ENCODE data around the gene MYO18A.
A peak's percentile ranks its signal among the peaks of the same experiment; 100 is the strongest.

The MYO18A gene

DNA sequence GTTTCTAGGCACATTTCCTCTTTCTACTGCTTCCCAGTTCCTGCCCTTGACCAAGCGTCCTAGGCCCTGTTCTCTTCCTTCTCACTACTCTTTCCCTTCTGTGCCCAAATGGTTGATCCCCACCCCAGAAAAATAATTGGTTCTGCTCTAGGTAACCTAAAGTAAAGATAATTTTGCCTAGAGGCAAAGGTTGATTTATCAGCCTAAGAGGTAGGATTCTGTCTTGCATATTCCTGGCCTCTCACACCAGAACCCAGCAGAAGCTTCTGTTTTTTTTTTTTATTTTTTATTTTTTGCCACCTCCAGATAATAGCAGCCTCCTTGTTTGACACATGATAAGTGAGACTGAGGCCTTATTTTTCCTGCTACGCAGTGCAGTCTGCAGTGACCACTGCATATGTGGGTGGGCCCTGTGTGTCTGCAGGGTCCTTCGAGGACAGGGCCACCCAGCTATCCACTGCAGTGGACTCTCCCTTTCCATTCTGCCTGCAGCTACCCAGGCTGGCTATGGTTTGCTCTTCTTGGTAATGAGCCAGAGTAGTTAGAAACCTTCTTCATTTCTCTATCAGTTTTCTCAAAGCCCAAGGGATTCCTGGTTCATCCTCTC, 136.6 kb downstream of the MYO18A start:
- peaks cover 10% of the 10 kb centered on the region for H3K4me1 ChIP-seq (ENCODE audit: control insufficient read depth, insufficient read depth, low read length)
- ChIA-PET POLR2A (no interaction called here), CTCF (interaction anchor here (0.6 to 2.9 kb wide), 7 partner anchors 11 to 310 kb away, joined by 3 to 14 read pairs (median 7); no protein-coding TSS in a partner anchor)

DNA sequence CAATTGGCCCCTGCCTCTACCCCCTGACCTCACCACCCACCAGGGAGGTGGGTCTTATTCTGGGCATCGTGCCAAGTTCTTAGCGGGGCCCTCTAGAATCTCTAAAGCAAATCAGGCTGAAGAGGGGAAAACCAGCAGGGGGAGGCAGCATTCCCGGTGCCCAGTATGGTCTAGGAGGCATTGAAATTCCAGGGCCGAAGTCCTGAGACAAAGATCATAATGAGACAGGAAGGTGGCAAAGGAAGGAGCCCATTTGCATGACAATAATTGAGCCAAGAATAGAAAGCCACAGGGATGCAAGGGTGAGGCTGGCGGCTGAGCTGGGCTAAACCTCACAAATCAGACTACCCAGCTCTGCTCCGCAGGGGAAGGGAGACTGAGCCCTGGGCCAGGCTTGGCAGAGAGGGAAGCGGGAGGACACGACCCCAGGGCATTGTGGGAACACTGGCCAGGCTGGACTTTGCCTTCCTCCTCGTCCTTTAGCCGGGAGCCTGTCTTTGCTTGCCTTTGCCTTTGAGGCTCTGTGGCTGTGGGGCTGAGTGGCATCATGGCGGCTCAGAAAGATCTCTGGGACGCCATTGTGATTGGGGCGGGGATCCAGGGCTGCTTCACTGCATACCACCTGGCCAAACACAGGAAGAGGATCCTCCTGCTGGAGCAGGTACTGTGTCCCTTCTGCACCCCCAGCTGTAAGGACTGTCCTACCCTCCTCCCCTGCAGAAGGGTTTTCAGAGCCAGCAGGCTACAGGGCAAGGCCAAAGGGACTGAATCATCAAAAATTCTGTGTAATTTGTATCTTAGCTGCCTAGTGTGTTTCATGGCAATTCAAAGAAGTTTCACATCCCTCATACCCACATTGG, 137.3 kb downstream of the MYO18A start, which contains the start of gene PIPOX:
PIPOX (plus strand) TSS at position 463 of the 860 bp plus-strand sequence; CDS start at position 548, 85 bp downstream.
- no peaks in the 10 kb centered on the region for H3K36me3 ChIP-seq (ENCODE audit: control insufficient read depth in 2 of 2, insufficient read depth in 1 of 2, low read length in 2 of 2)
- H3K27ac ChIP-seq (ENCODE audit: extremely low read depth, low read depth, low read length), result no peak within 1 kb of the TSS
- ChIA-PET POLR2A (no interaction called here), CTCF (interaction anchor here (0.6 to 2.9 kb wide), 7 partner anchors 10 to 309 kb away, joined by 3 to 14 read pairs (median 7); no protein-coding TSS in a partner anchor)
- peaks cover 5% of the 10 kb centered on the region for H3K4me1 ChIP-seq (ENCODE audit: control insufficient read depth, insufficient read depth, low read length)
- H3K9me3 ChIP-seq (ENCODE audit: control insufficient read depth, insufficient read depth, low read depth, low read length), result no peaks in the 10 kb centered on the region
- no peak within 1 kb of the TSS for H3K4me3 ChIP-seq (ENCODE audit: low read depth, low read length)
- TF ChIP-seq ZNF473 (tag by site-specific recombination; IDR thresholded peaks at IDR 0.05) (no peak), ZNF560 (tag by site-specific recombination; IDR thresholded peaks at IDR 0.05; ENCODE audit: borderline replicate concordance) (no peak), WT1 (tag by site-specific recombination; IDR thresholded peaks at IDR 0.05) (no peak), ZNF2 (tag by site-specific recombination; IDR thresholded peaks at IDR 0.05) (no peak), REPIN1 (tag by site-specific recombination; IDR thresholded peaks at IDR 0.05; ENCODE audit: low read depth) (no peak), ZNF76 (tag by site-specific recombination; IDR thresholded peaks at IDR 0.05; ENCODE audit: borderline replicate concordance, low read depth) (0 out of 2 replicates have a peak, but pooled peaks have one; percentile 18), ZNF266 (tag by site-specific recombination; IDR thresholded peaks at IDR 0.05; ENCODE audit: low read depth) (no peak), ZNF274 (IDR thresholded peaks at IDR 0.05; ENCODE audit: low read length) (no peak), ZNF274 (tag by site-specific recombination; IDR thresholded peaks at IDR 0.05; ENCODE audit: borderline replicate concordance) (no peak), ZNF10 (tag by site-specific recombination; IDR thresholded peaks at IDR 0.05) (no peak), ZNF23 (tag by site-specific recombination; IDR thresholded peaks at IDR 0.05; ENCODE audit: borderline replicate concordance) (no peak), ZNF221 (tag by site-specific recombination; IDR thresholded peaks at IDR 0.05; ENCODE audit: borderline replicate concordance) (peak; percentile 63; the same call in 1 of the 2 replicates), ZSCAN23 (tag by site-specific recombination; IDR thresholded peaks at IDR 0.05) (no peak), ZFP3 (tag by site-specific recombination; IDR thresholded peaks at IDR 0.05; ENCODE audit: low read depth) (no peak), GLI2 (tag by site-specific recombination; IDR thresholded peaks at IDR 0.05; ENCODE audit: borderline replicate concordance, low read depth) (no peak), ZNF416 (tag by site-specific recombination; IDR thresholded peaks at IDR 0.05) (no peak)
- TF ChIP-seq, protein P1, sequence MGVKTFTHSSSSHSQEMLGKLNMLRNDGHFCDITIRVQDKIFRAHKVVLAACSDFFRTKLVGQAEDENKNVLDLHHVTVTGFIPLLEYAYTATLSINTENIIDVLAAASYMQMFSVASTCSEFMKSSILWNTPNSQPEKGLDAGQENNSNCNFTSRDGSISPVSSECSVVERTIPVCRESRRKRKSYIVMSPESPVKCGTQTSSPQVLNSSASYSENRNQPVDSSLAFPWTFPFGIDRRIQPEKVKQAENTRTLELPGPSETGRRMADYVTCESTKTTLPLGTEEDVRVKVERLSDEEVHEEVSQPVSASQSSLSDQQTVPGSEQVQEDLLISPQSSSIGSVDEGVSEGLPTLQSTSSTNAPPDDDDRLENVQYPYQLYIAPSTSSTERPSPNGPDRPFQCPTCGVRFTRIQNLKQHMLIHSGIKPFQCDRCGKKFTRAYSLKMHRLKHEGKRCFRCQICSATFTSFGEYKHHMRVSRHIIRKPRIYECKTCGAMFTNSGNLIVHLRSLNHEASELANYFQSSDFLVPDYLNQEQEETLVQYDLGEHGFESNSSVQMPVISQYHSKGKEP (tag by site-specific recombination; IDR thresholded peaks at IDR 0.05), result peak; percentile 87
- TF ChIP-seq, protein P2, sequence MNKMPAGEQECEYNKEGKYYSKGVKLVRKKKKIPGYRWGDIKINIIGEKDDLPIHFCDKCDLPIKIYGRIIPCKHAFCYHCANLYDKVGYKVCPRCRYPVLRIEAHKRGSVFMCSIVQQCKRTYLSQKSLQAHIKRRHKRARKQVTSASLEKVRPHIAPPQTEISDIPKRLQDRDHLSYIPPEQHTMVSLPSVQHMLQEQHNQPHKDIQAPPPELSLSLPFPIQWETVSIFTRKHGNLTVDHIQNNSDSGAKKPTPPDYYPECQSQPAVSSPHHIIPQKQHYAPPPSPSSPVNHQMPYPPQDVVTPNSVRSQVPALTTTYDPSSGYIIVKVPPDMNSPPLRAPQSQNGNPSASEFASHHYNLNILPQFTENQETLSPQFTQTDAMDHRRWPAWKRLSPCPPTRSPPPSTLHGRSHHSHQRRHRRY (tag by site-specific recombination; IDR thresholded peaks at IDR 0.05), result no peak

More for the DNA sequence above, 136.6 kb downstream of the MYO18A start:
- no peaks in the 10 kb centered on the region for H3K36me3 ChIP-seq (ENCODE audit: control insufficient read depth in 2 of 2, insufficient read depth in 1 of 2, low read length in 2 of 2)
- H3K9me3 ChIP-seq (ENCODE audit: control insufficient read depth, insufficient read depth, low read depth, low read length), result no peaks in the 10 kb centered on the region
- H3K4me3 ChIP-seq (ENCODE audit: low read depth, low read length), result no peak overlapping the region
- TF ChIP-seq, protein P3, sequence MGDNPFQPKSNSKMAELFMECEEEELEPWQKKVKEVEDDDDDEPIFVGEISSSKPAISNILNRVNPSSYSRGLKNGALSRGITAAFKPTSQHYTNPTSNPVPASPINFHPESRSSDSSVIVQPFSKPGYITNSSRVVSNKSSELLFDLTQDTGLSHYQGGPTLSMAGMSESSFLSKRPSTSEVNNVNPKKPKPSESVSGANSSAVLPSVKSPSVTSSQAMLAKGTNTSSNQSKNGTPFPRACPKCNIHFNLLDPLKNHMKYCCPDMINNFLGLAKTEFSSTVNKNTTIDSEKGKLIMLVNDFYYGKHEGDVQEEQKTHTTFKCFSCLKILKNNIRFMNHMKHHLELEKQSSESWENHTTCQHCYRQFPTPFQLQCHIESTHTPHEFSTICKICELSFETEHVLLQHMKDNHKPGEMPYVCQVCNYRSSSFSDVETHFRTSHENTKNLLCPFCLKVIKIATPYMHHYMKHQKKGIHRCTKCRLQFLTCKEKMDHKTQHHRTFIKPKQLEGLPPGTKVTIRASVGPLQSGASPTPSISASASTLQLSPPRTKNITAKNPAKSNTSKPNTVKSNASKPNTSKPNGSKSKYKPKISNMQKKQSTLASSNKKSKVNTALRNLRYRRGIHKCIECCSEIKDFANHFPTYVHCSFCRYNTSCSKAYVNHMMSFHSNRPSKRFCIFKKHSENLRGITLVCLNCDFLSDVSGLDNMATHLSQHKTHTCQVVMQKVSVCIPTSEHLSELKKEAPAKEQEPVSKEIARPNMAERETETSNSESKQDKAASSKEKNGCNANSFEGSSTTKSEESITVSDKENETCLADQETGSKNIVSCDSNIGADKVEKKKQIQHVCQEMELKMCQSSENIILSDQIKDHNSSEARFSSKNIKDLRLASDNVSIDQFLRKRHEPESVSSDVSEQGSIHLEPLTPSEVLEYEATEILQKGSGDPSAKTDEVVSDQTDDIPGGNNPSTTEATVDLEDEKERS (tag by site-specific recombination; IDR thresholded peaks at IDR 0.05), result no peak
- TF ChIP-seq, protein P4, sequence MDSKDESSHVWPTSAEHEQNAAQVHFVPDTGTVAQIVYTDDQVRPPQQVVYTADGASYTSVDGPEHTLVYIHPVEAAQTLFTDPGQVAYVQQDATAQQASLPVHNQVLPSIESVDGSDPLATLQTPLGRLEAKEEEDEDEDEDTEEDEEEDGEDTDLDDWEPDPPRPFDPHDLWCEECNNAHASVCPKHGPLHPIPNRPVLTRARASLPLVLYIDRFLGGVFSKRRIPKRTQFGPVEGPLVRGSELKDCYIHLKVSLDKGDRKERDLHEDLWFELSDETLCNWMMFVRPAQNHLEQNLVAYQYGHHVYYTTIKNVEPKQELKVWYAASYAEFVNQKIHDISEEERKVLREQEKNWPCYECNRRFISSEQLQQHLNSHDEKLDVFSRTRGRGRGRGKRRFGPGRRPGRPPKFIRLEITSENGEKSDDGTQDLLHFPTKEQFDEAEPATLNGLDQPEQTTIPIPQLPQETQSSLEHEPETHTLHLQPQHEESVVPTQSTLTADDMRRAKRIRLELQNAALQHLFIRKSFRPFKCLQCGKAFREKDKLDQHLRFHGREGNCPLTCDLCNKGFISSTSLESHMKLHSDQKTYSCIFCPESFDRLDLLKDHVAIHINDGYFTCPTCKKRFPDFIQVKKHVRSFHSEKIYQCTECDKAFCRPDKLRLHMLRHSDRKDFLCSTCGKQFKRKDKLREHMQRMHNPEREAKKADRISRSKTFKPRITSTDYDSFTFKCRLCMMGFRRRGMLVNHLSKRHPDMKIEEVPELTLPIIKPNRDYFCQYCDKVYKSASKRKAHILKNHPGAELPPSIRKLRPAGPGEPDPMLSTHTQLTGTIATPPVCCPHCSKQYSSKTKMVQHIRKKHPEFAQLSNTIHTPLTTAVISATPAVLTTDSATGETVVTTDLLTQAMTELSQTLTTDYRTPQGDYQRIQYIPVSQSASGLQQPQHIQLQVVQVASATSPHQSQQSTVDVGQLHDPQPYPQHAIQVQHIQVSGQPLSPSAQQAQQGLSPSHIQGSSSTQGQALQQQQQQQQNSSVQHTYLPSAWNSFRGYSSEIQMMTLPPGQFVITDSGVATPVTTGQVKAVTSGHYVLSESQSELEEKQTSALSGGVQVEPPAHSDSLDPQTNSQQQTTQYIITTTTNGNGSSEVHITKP (tag by site-specific recombination; IDR thresholded peaks at IDR 0.05), result peak; percentile 56
- no peak overlapping the region for H3K27ac ChIP-seq (ENCODE audit: extremely low read depth, low read depth, low read length)

Measured in HEK293 (cell line).